HFF-Myc (cell line): Measurements from ENCODE around the gene P4HA1.
A peak's percentile ranks its signal among the peaks of the same experiment; 100 is the strongest.

Experiments
- DNase-seq: peaks from one replicate; pipeline ENCODE4 v3.0.0-alpha.2; 2011; ENCODE audit warnings: low read depth; ENCODE audit errors: extremely low read depth
- H3K4me3 ChIP-seq: replicated peaks from 2 replicates; pipeline ENCODE4 v1.5.1; 2011; ENCODE audit warnings: low read depth, mild to moderate bottlenecking, control low read depth, low read length
- CTCF ChIP-seq: IDR thresholded peaks from 2 replicates; pipeline ENCODE4 v1.5.1; 2012; ENCODE audit warnings: mild to moderate bottlenecking, low read depth, low read length, control low read depth; ENCODE audit errors: missing control alignments

The P4HA1 gene

GRCh38 chr10:73061743-73062142 lies 34.9 kb downstream of the P4HA1 start:
- TF ChIP-seq CTCF, result no peak
- no peak overlapping the region for H3K4me3 ChIP-seq
- no peak for DNase-seq

- no peak for DNase-seq
- peak; percentile 24 for TF ChIP-seq CTCF
These were observed 35.7 kb downstream of the P4HA1 start for GRCh38 chr10:73060738-73061635.

GRCh38 chr10:73060173-73060572 lies 36.5 kb downstream of the P4HA1 start:
- no peak overlapping the region for H3K4me3 ChIP-seq
- DNase-seq, result no peak
- TF ChIP-seq CTCF, result no peak

More at GRCh38 chr10:73060738-73061635, 35.7 kb downstream of the P4HA1 start:
- H3K4me3 ChIP-seq, result no peak overlapping the region

- DNase-seq, result no peak
- TF ChIP-seq CTCF, result no peak
- H3K4me3 ChIP-seq, result no peak overlapping the region
These were observed 38.5 kb downstream of the P4HA1 start for GRCh38 chr10:73058057-73058591.

GRCh38 chr10:73054286-73054685 lies 42.4 kb downstream of the P4HA1 start:
- no peak overlapping the region for H3K4me3 ChIP-seq
- TF ChIP-seq CTCF, result no peak
- DNase-seq, result no peak

GRCh38 chr10:73053275-73053674 lies 43.4 kb downstream of the P4HA1 start:
- TF ChIP-seq CTCF, result no peak
- DNase-seq, result no peak
- no peak overlapping the region for H3K4me3 ChIP-seq
